RWPE1 (cell line): ENCODE data around the gene CTBP1.

Source experiments
- CTCF ChIA-PET: fragments of 350-600 bp; sonication (Branson Sonifier 250); formaldehyde crosslinking; extraction: SDS; loops from one replicate; lab custom pipeline; 2021; lab: Yijun Ruan, JAX
- POLR2A ChIA-PET: fragments of 400-600 bp; formaldehyde crosslinking; extraction: SDS; loops from one replicate; lab custom pipeline; 2020; ENCODE audit warnings: antibody characterized with exemption; ENCODE audit not compliant: low non-redundant PET; lab: Yijun Ruan, JAX
- DNase-seq: peaks from one replicate; pipeline ENCODE4 v3.0.0; 2012; ENCODE audit warnings: low spot score
- H3K27ac ChIP-seq: fragments of 450-650 bp; 2 replicates; pipeline ENCODE4 v1.5.1; 2017
- TF ChIP-seq, protein P1 (sequence below): fragments of 450-650 bp; conservative IDR thresholded peaks from 2 replicates; pipeline ENCODE4 v1.5.1; 2017; ENCODE audit warnings: low read depth, mild to moderate bottlenecking

CTBP1 gene

DNA sequence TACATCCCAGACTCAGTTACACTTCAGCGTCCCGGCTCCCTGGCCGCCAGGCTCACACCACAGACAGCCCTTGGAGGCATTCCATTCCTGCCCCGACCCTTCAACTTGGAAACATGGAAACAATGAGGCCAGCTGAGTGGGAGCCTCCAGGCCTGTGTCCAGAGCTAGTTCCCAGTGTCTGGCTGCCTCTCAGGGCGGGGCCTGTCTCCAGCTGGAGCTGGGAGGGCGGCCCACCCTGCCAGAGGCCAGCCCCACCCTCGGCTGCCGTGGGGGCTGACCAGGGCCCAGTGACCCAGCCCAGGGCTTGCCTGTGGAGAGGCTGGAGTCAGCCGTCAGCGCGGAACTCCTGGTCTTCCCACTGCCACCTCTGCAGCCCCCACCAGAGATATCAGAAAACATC, 39.1 kb downstream of the CTBP1 start:
- TF ChIP-seq, protein P1, sequence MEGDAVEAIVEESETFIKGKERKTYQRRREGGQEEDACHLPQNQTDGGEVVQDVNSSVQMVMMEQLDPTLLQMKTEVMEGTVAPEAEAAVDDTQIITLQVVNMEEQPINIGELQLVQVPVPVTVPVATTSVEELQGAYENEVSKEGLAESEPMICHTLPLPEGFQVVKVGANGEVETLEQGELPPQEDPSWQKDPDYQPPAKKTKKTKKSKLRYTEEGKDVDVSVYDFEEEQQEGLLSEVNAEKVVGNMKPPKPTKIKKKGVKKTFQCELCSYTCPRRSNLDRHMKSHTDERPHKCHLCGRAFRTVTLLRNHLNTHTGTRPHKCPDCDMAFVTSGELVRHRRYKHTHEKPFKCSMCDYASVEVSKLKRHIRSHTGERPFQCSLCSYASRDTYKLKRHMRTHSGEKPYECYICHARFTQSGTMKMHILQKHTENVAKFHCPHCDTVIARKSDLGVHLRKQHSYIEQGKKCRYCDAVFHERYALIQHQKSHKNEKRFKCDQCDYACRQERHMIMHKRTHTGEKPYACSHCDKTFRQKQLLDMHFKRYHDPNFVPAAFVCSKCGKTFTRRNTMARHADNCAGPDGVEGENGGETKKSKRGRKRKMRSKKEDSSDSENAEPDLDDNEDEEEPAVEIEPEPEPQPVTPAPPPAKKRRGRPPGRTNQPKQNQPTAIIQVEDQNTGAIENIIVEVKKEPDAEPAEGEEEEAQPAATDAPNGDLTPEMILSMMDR: no peak
- CTCF ChIA-PET: no interaction called here
- POLR2A ChIA-PET: no interaction called here
- DNase-seq: no peak
- H3K27ac ChIP-seq: peak overlapping the region; percentile 70

DNA sequence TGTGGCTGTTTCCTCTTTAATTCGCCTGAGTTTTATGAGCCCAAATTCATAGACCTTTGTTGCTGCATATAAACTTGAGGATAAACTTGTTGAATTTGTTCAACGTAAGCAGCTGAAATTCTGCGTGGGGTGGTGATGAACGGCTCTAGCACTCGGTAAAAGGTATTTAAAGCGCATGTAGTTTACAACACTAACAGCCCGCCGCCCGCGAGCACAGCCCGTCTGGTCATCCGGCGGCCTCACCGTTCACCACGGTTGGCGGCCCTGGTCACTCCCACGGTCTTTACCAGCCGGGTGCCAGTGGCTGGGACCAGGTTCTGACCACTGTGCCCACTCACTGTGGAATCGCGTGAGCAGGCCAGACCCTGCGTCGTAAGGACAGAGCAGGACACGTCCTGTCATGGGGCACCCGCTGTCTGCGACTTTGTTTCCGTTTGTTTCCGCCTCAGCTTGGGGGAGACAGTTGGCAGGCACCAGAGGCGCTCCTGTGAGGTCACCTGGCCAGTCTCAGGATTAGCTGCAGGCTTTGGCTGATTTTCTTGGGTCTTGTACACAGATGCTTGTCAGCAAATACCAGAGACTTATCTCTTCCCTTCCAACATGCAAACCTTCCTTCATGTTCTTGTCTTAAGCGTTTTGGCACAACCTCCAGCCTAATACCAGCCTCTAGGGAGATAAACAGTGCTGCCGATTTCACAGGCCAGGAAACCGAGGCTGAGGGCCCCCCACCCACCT, 39.8 kb downstream of the CTBP1 start:
- peak overlapping the region; percentile 70 for H3K27ac ChIP-seq
- POLR2A ChIA-PET: no interaction called here
- CTCF ChIA-PET: interaction anchor here (0.7 kb wide), 1 partner anchor 15 kb away, joined by 5 read pairs; no protein-coding TSS in a partner anchor
- DNase-seq: no peak
- TF ChIP-seq, protein P1: no peak

DNA sequence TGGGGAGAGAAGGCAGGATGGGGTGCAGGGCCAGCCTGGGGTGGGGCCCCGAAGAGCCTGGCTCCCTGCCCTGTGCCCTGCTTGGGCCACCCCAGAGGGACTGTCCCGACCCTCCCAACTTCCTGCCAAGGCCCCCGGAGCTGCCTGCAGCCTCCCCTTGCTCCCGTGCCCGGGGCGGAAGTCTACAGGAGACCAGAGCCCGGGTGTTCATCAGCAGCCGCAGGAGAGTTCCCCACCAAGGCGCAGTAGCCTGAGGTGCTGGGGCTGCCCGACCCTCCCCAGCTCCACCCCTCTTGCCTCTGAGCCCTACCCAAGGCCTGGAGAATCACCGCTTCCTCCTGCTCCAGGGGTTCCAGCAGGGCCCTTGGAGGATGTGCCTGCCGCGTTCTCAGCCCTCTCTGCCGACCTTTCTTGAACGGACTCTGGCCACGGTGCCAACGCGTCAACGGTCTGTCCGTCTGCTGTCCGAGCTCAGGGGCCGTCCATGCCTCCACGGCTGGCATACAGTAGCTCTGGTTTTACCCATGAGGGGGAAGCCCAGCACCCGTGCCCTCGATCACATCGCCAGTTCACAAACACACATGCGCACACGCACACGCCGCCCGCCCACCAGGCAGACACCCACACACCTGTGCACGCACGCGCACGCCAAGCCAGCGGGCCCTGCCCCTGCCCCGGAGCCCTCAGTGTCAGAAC, 40.5 kb downstream of the CTBP1 start:
- no peak for DNase-seq
- peak overlapping the region; percentile 70 for H3K27ac ChIP-seq
- ChIA-PET POLR2A (no interaction called here), CTCF (interaction anchor here (0.7 kb wide), 1 partner anchor 14 kb away, joined by 5 read pairs; no protein-coding TSS in a partner anchor)
- TF ChIP-seq, protein P1: no peak

DNA sequence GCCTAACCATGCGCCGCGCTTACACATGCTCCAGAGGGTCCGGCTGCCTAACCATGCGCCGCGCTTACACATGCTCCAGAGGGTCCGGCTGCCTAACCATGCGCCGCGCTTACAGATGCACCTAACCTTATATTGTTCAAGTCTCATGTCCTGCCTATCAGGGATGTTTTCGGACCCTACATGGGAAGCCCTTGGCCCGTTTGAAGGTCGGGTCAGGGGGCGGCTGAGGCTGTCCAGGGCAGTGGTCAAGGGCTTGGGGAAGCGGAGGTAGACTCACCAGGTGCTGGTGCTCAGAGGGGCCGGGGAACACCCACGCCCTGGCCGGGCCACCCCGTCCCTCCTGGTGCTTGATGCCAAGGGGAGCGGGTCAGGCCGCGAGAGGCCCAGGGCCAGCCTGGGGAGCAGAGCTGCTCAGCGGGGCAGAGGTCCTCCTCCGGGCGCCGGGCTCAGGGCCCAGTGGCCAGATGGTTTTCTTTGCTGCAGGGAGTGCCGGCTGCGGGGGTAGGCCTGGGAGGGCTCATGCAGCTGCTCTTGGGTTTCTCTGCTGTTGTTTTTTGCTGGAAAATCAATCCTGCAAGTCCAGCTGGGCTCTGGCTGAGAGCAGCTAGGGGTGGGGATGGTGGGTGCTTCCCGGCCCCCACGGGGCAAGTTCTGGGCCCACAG, 41.2 kb downstream of the CTBP1 start:
- POLR2A ChIA-PET: no interaction called here
- TF ChIP-seq, protein P1: no peak
- H3K27ac ChIP-seq: peak overlapping the region; percentile 70
- DNase-seq: no peak
- CTCF ChIA-PET: no interaction called here

DNA sequence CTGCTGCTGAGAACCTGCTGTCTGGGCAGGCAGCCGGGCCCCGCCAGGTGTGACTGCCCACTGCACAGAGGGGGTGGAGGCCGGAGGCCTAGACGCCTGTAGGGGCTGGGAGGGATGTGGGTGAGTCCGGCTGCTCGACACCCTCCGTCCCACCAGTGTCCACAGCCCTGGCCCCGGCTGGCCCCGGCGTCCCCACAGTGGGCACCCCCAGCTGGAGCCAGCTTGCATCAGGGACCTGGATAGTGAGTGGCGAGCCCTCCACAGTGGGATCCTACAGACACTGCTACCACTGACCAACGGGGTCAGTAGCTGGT, 41.8 kb downstream of the CTBP1 start:
- no peak overlapping the region for H3K27ac ChIP-seq
- POLR2A ChIA-PET: no interaction called here
- TF ChIP-seq, protein P1: no peak
- DNase-seq: no peak
- CTCF ChIA-PET: no interaction called here

DNA sequence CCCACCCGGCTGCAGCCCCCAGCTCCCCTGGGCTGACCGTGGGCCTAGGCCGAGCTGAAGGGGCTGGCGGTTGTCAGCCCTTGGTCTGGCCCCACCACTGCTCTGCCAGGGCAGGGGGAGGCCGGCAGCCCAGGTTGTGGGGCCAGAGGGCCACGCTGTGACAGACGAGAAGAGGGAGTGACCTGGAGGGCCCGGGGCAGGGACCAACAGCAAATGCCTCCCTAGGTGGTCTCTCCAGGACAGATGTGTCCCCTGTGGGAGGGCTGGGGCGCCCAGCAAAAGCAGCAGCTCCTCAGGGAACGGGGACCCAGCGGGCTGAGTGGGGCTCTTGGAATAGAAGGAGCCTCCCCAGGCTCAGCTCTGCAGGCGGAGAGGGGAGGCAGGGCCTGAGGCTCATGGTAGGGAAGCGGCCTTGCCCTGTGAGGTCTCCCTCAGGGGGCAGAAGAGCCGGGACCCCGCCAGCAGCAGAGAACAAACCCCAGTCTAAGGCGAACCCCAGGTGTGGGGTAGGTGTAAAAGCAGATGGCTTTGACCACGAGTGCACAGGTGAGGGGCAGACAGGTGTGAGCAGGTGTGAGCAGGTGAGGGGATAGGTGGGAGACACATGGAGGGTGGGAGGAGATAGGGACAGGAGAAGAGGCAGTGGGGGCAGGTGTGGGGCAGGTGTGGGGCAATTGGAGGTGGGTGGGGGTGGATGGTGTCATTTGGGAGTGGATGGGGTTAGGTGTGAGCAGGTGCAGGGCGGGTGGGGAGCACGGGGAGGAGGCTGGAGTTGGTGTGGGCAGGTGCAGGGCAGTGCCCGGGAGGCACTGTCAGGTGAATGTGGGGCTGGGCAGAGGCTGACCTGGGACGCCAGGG, 42.4 kb downstream of the CTBP1 start:
- H3K27ac ChIP-seq: no peak overlapping the region
- TF ChIP-seq, protein P1: no peak
- no peak for DNase-seq
- ChIA-PET CTCF (no interaction called here), POLR2A (no interaction called here)
